Stimulated activated effector memory CD8-positive, alpha-beta T cell treated with anti-CD3 and anti-CD28 coated beads, Interleukin-12 subunit alpha, Interleukin-12 subunit beta, amount 100 ng/mL, for 72 hours (primary cell): Measurements from ENCODE around the gene STATH.
"Not testable (repeated sequence)": the region's sequence is repeated elsewhere in the genome, so short reads cannot be mapped to it uniquely, and the experiment has no call there.

Experiments
- ATAC-seq: fragments of 150-1000 bp; cut with Tn5 transposase; 2 replicates; pipeline ENCODE4 v1.10.0; 2021
- DNase-seq, 2 donors: peaks; one replicate each; pipeline ENCODE4 v3.0.0; 2021 to 2022; ENCODE audit warnings: low spot score in 2 of 2
- H3K27ac Mint-ChIP-seq: one replicate; pipeline ENCODE4 v1.8.0; 2022; ENCODE audit warnings: mild to moderate bottlenecking, mixed read lengths
- H3K36me3 Mint-ChIP-seq: one replicate; pipeline ENCODE4 v1.8.0; 2022; ENCODE audit warnings: mild to moderate bottlenecking, mixed read lengths
- H3K4me1 Mint-ChIP-seq: one replicate; pipeline ENCODE4 v1.8.0; 2022; ENCODE audit warnings: mixed read lengths
- H3K4me3 Mint-ChIP-seq: one replicate; pipeline ENCODE4 v1.8.0; 2022; ENCODE audit warnings: mild to moderate bottlenecking, mixed read lengths
- H3K9me3 Mint-ChIP-seq: one replicate; pipeline ENCODE4 v1.8.0; 2022; ENCODE audit warnings: mixed read lengths

STATH gene

GRCh38 chr4:70027011-70027410, 31.2 kb downstream of the STATH start:
- ATAC-seq, result no peak
- H3K4me1 Mint-ChIP-seq, result no peaks in the 10 kb centered on the region
- DNase-seq, result no peak
- H3K4me3 Mint-ChIP-seq, result no peak overlapping the region
- H3K9me3 Mint-ChIP-seq, result peaks cover 15% of the 10 kb centered on the region
- no peaks in the 10 kb centered on the region for H3K36me3 Mint-ChIP-seq
- H3K27ac Mint-ChIP-seq, result no peak overlapping the region

GRCh38 chr4:70028159-70028558, 32.4 kb downstream of the STATH start, which contains the start of gene HTN3:
Gene HTN3 (plus strand): TSS chr4:70028459. CDS start chr4:70030741, 2,282 bp downstream.
- H3K27ac Mint-ChIP-seq, H3K4me3 Mint-ChIP-seq, H3K4me1 Mint-ChIP-seq, ATAC-seq, H3K36me3 Mint-ChIP-seq, DNase-seq: not testable (repeated sequence)
- H3K9me3 Mint-ChIP-seq, result peaks cover 15% of the 10 kb centered on the region

DNA sequence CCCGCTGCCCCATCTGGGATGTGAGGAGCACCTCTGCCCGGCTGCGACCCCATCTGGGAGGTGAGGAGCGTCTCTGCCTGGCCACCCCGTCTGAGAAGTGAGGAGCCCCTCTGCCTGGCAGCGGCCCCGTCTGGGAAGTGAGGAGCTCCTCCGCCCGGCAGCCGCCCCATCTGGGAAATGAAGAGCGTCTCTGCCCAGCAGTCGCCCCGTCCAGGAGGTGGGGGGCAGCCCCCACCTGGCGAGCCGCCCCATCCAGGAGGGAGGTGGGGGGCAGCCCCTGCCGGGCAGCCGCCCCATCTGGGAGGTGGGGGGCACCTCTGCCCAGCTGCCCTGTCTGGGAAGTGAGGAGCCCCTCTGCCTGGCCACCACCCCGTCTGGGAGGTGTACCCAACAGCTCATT, 41.8 kb downstream of the STATH start:
- not testable (repeated sequence) for H3K4me3 Mint-ChIP-seq, ATAC-seq, DNase-seq, H3K9me3 Mint-ChIP-seq, H3K27ac Mint-ChIP-seq, H3K36me3 Mint-ChIP-seq, H3K4me1 Mint-ChIP-seq

GRCh38 chr4:70039928-70040327, 44.2 kb downstream of the STATH start:
- not testable (repeated sequence) for ATAC-seq, H3K4me1 Mint-ChIP-seq, H3K27ac Mint-ChIP-seq, H3K4me3 Mint-ChIP-seq, H3K36me3 Mint-ChIP-seq, H3K9me3 Mint-ChIP-seq, DNase-seq

DNA sequence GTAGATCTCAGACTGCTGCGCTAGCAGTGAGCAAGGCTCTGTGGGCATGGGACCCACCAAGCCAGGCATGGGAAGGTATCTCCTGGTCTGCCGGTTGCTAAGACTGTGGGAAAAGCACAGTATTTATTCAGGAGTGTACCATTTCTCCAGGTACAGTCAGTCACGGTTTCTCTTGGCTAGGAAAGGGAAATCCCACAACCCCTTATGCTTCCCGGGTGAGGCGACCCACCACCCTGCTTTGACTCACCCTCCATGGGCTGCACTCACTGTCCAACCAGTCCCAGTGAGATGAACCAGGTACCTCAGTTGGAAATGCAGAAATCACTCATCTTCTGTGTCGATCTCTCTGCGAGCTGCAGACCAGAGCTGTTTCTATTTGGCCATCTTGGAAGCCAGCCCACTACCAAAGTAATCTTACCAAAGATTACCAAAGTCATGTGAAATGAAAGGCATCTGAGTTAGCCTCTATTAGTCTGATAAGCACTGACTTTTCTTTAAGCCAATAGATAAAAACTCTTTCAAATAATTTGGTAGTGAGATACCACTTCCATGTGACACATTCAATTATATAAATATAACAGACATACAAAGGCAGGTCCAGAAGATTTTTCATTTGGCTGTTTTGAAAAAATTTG, 46.0 kb downstream of the STATH start:
- no peak overlapping the region for H3K4me3 Mint-ChIP-seq
- H3K9me3 Mint-ChIP-seq, result peaks cover 4% of the 10 kb centered on the region
- DNase-seq (no peak), ATAC-seq (no peak)
- no peaks in the 10 kb centered on the region for H3K4me1 Mint-ChIP-seq
- no peaks in the 10 kb centered on the region for H3K36me3 Mint-ChIP-seq
- no peak overlapping the region for H3K27ac Mint-ChIP-seq

- not testable (repeated sequence) for H3K27ac Mint-ChIP-seq, H3K36me3 Mint-ChIP-seq, H3K9me3 Mint-ChIP-seq, H3K4me3 Mint-ChIP-seq, H3K4me1 Mint-ChIP-seq, DNase-seq, ATAC-seq
Measured at GRCh38 chr4:70050138-70050537, 54.4 kb downstream of the STATH start, which contains the start of gene HTN1. Gene HTN1 (plus strand): TSS chr4:70050438. CDS start chr4:70053077, 2,639 bp downstream.
